NCI-H774 (cell line): ENCODE data around the gene IFNA7.
A peak's percentile ranks its signal among the peaks of the same experiment; 100 is the strongest.
"Not testable (repeated sequence)": the region's sequence is repeated elsewhere in the genome, so short reads cannot be mapped to it uniquely, and the experiment has no call there.

Experiments used
- DNase-seq: peaks from one replicate; lab custom pipeline; 2025; lab: John Stamatoyannopoulos, UW

Gene IFNA7

DNA sequence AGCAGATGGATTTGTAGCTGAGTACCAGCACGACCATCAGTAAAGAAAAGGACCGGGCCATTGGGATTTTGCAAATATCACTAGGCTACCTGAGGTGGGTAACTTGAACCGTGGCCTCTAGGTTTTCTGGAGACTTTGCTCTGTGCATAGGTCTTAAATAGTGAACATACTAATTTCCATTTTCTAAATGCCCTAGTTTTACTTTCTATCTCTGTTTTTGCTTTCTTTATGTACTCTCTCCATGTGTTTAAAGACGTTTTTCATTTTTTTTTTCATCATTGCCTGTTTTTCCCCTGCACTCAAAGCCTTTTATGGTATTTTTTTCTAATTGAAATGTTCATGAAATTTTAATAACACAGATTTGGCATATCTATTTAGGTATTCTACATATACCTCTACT is at the start of gene IFNA7:
Gene IFNA7, minus strand, starts transcription at position 101 of the 400 bp plus-strand sequence. Its CDS starts 40 bp downstream, at position 61.
- DNase-seq: not testable (repeated sequence)

DNA sequence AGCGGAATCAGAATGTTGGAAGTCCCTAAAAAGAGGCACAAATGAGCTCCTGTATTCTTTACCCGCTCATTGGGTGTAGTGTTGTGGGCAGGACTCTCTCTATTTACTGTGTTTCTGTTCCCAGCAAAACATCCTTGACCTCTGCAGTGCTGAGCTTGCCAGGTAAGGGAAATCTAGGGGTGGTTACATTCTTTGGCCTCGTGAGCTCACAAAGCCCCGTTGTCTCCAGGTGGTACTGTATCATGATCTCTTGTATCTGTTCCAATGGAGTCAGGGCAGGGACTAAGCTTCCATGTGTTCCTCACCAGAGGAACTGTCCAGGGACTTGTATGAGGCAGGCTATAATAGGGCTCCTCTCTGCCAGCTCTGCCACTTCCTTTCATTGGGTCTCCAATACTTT is 49.6 kb upstream of the IFNA7 start:
- no peak for DNase-seq

DNA sequence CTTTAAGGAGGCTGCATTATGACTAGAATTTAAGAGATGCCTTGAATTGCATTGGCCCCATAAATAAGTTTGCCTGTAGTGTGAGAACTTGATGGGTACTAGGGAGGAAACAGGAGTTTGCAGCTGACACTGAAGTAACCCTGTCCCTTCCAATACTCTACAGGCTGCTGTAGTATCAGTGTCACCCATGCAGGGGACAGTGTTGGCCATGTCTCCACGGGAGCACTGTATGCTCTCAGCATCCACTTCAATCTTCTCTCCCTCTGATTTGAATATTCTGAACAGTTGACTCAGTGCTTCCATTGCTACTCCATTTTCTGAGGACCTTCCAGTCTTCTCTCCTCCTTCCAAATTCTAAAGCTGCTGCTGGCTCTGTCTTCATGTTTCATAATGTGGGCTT is 49.2 kb upstream of the IFNA7 start:
- no peak for DNase-seq

DNA sequence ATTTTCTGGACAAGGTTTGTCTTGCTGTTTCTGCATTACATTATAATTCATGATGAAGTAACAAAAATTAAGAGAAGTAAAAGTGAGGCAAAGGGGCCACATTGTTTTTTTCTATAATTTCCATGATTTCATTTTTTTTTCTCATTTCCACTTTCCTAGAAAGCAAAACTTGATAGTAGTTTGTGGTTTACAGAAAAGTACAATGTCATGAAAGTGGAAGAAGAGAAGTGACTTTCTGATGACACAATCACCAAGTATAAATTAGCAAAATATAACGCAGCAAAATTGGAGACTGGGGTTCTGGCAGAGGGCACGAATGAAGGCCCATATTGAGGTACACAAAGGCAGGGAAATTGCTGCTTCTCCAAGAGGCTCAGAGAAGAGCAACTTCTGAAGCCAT is 42.8 kb upstream of the IFNA7 start:
- DNase-seq: no peak

DNA sequence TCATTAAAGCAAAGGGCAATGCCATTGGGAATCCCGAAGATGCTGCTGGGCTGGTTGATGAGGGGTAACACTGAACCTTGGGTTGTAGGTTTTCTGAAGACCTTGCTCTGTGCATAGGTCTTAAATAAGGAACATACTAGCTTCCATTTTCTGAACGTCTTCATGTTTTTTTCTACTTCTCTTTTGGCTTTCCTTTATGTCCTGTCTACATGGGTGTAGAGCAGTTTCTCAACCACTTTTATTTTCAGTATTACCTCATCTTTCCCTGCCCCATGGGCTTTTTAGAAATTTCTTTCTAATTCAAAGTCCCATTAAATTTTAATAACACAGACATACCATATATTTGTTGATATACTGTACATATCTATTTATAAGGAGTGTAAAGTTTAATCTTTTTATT is 37.9 kb upstream of the IFNA7 start, which contains the start of gene IFNA14:
Gene IFNA14, minus strand, starts transcription at position 95 of the 400 bp plus-strand sequence. Its CDS starts 70 bp downstream, at position 25.
- no peak for DNase-seq

DNA sequence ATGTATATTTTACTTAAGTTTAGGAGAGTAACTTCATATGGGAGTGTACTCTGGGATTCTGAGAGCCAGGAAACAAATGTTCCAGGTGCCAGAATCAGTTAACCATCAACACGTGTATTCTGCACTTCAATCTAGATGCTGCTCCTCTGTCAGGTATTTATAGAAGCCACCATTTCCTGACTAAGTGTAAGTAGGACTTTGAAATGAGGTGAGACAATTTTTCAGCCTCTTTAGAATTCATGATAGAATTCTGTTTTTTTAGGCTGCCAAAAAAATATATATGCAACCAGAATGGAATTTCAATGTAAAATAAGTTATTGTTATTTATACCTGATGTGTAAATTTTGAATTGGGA is 34.3 kb upstream of the IFNA7 start:
- DNase-seq: not testable (repeated sequence)

DNA sequence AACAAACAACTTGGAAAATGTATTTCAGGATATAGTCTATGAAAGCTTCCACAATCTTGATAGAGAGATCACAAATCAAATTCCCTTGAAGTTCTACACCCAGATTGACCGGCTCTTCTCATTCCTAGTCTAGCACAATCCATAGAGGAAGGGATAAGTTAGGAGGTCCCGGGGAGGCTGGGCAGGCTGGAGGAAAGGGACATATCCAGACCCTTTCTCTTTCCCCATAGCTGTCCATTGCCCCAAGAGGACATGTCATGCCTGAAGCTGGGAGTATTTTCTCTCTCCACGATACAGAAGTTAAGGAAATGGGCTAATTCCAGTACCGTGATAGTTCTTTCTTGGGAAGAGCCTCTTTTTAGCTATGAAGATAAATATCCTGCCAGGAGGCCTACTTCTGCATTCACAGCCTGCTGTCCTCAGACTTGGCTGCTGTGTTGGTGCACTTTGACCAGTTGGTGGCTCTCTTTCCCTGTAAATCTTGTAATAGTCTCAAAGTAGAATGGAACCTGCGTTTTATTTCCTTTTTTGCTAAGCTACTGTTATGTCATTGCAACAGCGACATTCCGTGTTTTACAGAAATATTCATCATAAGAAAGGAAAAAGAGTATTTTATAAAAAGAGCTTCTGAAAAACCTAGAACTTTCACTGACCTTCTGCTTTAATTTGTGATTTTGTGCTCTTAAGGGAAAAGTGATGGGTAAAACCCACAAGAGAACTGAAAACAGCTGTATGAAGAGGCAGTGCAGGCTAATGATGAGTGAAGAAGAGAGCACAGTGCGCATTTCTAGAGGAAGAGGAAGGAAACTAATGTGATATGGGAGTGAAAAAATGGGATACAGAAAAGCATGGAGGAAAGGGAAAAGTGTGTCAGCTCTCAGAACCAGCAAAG is 33.7 kb upstream of the IFNA7 start:
- peak; percentile 44 for DNase-seq

DNA sequence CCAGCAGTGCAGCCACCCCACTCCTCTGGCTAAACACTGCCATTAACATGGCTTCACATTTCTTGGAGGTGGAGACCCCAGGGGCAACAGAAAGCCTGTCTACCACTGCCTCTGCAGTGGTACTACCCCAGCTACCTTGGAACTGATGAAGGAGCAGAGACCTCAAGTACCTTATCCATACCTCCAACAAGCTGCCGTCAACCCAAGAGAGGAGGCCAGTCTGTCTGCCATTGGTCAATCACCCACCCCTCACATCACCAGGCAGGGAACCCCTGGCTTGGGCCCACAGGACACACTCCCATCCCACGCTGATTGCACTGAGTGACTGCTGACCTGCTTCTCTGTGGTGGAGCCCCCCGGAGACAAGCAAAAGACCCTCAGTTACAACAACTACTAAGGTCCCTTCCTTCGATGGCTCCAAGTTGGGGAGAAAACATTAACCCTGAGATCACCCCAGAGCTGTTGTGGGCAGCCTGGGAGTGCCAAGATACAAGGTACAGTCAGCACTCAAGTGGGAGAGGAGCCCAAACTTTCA is 32.2 kb upstream of the IFNA7 start:
- no peak for DNase-seq

DNA sequence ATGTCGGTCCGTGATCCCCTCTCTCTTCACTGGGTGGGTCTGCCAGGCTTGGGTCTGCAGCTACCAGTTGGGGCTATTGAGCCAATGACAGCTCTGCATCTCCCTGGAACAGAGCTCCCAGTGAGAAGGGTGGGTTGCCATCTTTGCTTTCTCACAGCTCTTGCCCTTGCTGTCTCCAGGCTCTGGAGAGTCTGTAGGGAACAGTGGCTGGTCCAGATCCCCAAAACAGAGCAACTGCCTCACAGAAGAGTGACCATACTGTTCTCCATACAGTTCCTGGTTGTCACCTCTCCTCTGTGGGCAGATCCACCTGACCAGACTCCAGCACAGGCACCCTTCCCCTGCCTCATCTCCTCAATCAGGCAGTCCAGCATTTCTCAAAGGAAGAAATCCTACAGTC is 31.3 kb upstream of the IFNA7 start:
- no peak for DNase-seq

DNA sequence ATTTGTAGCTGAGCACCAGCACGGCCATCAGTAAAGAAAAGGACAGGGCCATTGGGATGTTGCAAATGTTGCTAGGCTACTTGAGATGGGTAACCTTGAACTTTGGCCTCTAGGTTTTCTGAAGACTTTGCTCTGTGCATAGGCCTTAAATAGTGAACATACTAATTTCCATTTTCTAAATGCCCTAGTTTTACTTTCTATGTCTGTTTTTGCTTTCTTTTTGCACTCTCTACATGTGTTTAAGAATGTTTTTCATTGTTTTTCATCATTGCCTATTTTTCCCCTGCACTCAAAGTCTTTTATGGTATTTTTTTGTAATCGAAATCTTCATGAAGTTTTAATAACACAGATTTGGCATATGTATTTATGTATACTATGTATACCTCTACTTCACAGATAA is 26.1 kb upstream of the IFNA7 start, which contains the start of gene IFNA17:
Gene IFNA17, minus strand, starts transcription at position 101 of the 400 bp plus-strand sequence. Its CDS starts 49 bp downstream, at position 52.
- no peak for DNase-seq

DNA sequence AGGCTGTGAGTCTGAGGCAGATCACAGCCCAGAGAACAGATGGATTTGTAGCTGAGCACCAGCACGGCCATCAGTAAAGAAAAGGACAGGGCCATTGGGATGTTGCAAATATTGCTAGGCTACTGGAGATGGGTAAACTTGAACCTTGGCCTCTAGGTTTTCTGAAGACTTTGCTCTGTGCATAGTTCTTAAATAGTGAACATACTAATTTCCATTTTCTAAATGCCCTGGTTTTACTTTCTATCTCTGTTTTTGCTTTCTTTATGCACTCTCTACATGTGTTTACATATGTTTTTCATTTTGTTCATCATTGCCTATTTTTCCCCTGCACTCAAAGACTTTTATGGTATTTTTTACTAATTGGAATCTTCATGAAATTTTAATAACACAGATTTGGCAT is 15.2 kb upstream of the IFNA7 start, which contains the start of gene IFNA16:
Gene IFNA16, minus strand, starts transcription at position 101 of the 400 bp plus-strand sequence. Its CDS starts 6 bp downstream, at position 95.
- DNase-seq: not testable (repeated sequence)

DNA sequence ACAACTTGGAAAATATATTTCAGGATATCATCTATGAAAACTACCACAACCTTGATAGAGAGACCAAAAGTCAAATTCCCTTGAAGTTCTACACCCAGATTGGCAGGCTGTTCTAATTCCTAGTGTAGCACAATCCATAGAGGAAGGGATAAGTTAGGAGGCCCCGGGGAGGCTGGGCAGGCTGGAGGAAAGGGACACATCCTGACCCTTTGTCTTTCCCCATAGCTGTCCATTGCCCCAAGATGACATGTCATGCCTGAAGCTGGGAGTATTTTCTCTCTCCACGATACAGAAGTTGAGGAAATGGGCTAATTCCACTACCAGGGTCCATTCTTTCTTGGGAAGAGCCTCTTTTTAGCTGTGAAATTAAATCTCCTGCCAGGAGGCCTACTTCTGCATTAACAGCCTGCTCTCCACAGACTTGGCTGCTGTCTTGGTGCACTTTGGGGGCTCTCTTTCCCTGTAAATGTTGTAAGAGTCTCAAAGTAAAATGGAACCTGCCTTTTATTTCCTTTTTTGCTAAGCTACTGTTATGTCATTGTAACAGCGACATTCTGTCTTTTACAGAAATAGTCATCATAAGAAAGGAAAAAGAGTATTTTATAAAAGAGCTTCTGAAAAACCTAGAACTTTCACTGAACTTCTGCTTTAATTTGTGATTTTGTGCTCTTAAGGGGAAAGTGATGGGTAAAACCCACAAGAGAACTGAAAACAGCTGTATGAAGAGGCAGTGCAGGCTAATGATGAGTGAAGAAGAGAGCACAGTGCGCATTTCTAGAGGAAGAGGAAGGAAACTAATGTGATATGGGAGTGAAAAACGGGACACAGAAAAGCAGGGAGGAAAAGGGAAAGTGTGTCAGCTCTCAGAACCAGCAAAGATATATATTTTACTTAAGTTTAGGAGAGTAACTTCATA is 11.7 kb upstream of the IFNA7 start:
- not testable (repeated sequence) for DNase-seq

DNA sequence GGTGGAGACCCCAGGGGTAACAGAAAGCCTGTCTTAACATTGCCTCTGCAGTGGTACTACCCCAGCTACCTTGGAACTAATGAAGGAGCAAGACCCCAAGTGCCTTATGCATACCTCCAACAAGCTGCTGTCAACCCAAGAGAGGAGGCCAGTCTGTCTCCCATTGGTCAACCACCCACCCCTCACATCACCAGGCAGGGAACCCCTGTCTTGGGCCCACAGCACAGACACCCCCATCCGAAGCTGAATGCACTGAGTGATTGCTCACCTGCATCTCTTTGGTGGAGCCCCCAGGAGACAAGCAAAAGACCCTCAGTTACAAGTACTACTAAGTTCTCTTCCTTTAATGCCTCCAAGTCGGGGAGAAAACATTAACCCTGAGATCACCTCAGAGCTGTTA is 10.2 kb upstream of the IFNA7 start:
- DNase-seq: not testable (repeated sequence)

DNA sequence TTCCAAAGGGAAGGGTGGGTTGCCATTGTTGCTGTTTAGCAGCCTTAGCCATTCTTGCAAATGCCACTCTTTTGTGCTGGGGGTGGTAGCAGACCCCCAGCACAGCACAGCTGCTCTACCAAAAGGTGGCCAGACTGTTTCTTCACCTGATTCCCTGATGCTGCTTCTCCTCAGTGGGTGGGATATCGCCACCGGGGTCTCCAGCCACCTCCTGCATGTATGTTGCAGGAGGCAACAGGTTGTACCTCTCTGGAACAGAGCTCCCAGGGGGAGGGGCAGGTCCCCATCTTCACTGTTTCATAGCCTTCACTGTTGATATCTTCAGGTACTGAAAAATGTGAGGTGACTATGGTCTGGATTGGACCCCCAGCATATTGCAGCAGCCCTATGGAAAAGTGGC is 8.8 kb upstream of the IFNA7 start:
- not testable (repeated sequence) for DNase-seq

DNA sequence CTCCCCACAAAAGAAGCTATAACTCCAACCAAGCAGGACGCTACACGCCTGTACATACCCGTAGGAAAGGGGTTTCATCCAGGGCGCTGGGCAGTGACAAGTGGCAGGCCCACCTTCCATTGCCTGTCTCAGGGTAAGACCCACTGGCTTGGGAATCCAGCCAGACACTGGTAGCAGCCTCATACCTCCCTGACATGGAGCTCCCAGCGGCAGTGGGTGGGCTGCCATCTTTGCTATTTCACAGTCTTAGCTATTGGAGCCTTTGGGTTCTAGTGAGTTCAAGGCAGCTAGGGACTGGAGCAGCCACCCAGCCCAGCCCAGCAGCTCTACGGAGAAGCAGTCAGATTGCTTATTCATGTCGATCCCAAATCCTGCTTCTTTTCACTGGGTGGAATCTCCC is 8.3 kb upstream of the IFNA7 start:
- DNase-seq: no peak

DNA sequence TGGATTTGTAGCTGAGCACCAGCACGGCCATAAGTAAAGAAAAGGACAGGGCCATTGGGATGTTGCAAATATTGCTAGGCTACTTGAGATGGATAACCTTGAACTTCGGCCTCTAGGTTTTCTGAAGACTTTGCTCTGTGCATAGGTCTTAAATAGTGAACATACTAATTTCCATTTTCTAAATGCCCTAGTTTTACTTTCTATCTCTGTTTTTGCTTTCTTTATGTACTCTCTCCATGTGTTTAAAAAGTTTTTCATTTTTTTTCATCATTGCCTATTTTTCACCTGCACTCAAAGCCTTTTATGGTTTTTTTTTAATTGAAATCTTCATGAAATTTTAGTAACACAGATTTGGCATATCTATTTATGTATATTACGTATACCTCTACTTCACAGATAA is 5.0 kb upstream of the IFNA7 start, which contains the start of gene IFNA10:
Gene IFNA10, minus strand, starts transcription at position 101 of the 400 bp plus-strand sequence. Its CDS starts 46 bp downstream, at position 55.
- not testable (repeated sequence) for DNase-seq

DNA sequence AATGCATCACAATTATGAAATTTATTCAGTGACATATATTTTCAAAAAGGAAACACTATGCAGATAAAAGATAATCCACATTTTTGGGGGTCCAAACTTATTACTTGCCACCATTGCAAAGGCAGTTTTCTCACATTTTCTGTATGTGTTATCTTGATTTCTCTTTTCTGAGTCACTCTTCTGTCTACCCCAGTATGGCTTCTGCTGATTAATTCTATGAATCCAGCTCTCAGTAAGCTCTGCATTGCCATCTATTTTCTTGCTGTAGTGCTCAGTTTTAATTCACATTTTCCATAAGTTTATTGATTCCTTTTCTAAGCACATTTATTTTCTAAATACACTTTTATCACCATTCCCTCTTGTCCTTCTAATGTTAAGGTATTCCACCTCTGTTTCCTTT is 3.2 kb upstream of the IFNA7 start:
- no peak for DNase-seq

DNA sequence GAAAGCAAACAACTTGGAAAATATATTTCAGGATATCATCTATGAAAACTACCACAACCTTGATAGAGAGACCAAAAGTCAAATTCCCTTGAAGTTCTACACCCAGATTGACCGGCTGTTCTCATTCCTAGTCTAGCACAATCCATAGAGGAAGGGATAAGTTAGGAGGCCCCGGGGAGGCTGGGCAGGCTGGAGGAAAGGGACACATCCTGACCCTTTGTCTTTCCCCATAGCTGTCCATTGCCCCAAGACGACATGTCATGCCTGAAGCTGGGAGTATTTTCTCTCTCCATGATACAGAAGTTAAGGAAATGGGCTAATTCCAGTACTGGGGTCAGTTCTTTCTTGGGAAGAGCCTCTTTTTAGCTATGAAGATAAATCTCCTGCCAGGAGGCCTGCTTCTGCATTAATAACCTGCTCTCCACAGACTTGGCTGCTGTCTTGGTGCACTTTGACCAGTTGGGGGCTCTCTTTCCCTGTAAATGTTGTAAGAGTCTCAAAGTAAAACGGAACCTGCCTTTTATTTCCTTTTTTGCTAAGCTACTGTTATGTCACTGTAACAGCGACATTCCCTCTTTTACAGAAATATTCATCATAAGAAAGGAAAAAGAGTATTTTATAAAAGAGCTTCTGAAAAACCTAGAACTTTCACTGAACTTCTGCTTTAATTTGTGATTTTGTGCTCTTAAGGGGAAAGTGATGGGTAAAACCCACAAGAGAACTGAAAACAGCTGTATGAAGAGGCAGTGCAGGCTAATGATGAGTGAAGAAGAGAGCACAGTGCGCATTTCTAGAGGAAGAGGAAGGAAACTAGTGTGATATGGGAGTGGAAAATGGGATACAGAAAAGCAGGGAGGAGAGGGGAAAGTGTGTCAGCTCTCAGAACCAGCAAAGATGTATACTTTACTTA is 6.9 kb downstream of the IFNA7 start:
- DNase-seq: peak; percentile 25

DNA sequence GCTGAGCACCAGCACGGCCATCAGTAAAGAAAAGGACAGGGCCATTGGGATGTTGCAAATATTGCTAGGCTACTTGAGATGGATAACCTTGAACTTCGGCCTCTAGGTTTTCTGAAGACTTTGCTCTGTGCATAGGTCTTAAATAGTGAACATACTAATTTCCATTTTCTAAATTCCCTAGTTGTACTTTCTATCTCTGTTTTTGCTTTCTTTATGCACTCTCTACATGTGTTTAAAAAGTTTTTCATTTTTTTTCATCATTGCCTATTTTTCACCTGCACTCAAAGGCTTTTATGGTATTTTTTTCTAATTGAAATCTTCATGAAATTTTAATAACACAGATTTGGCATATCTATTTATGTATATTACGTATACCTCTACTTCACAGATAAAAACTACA is 14.5 kb downstream of the IFNA7 start, which contains the start of gene IFNA4:
Gene IFNA4, minus strand, starts transcription at position 101 of the 400 bp plus-strand sequence. Its CDS starts 56 bp downstream, at position 45.
- DNase-seq: not testable (repeated sequence)
